IPS-NIHi7 (cell line): ENCODE data around the gene BNIP1.

ENCODE experiments used
- DNase-seq: peaks from one replicate; pipeline ENCODE4 v3.0.0; 2012; ENCODE audit warnings: mixed read lengths; ENCODE audit errors: extremely low spot score

The BNIP1 gene

DNA sequence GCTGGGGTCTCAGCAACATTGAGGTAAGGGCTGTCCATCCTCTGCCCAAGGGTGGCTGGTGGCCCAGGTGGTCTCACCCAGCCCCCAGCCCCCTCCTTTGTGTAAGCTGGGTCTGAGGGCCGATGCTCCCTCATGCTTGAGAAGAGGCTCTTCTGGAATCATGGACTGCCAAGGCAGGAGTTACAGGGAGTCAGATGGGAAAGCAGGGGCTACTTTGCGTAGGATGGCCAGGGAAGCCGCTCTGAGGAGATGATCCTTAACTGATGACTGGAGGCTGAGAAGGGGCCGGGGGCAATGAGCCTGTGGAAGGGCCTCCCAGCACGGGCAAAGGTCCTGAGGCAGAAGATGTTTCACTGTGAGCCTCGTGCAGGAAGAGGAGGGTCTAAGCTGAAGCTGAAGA lies 67.0 kb downstream of the BNIP1 start:
- no peak for DNase-seq

DNA sequence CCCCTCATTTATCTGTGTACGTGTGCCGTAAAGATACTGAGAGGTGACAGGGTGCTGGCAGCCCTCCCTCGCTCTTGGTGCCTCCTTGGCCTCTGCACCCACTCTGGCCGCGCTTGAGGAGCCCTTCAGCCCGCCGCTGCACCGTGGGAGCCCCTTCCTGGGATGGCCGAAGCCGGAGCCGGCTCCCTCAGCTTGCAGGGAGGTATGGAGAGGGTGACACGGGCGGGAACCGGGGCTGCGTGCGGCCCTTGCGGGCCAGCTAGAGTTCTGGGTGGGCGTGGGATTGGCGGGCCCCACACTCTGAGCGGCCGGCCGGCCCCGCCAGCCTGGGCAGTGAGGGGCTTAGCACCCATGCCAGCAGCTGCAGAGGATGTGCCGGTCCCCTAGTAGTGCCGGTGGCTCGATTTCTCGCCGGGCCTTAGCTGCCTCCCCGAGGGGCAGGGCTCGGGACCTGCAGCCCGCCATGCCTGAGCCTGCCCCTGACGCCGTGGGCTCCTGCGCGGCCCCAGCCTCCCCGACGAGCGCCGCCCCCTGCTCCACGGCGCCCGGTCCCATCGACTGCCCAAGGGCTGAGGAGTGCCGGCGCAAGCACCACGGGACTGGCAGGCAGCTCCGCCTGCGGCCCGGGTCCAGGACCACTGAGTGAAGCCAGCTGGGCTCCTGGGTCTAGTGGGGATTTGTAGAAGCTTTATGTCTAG lies 69.1 kb downstream of the BNIP1 start:
- DNase-seq: no peak
